ENCODE results near the gene AGER.
"Not testable (repeated sequence)": the region's sequence is repeated elsewhere in the genome, so short reads cannot be mapped to it uniquely, and the experiment has no call there.

AGER gene

DNA sequence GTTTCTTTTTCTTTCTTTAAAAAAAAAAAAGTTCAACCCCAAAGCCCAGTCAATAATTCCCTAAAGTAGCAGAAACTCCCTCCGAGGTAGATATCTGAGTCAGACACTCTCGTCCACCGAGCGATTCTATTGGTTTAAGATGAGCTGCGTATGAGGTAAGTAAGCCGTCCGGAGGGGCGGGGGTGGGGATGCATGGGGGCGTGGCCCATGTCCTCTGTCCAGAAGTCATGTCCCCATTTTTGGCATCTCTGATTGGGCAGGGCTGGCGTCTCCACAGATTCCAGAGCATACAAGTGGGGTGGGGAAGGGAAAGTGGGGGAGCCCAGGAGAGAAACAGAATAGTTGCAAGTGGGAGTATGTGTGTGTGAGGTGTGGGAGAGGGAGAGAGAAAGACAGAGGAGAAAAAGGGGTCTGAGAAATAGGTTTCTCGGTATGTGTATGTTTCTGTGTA lies 1.7 kb upstream of the AGER start:
- not testable (repeated sequence) for DNase-seq

GRCh38 chr6:32183483-32184083 lies 470 bp downstream of the AGER start:
- DNase-seq: no peak

DNA sequence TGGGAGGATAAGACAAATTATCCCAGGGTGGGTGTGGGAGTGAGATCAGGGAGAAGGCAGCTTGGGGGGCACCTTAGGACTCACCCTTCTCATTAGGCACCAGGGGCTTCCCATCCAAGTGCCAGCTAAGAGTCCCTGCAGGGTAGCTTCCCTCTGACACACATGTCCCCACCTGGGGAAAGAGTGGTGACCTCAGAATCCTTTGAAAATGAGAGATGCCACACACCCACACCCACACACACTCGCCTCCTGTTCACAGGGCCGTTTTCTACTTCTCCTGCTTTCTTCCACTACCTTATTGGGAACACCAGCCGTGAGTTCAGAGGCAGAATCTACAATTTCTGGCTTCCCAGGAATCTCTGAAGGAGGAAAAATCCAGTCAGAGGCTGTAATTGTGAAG lies 1.0 kb downstream of the AGER start:
- DNase-seq: no peak

DNA sequence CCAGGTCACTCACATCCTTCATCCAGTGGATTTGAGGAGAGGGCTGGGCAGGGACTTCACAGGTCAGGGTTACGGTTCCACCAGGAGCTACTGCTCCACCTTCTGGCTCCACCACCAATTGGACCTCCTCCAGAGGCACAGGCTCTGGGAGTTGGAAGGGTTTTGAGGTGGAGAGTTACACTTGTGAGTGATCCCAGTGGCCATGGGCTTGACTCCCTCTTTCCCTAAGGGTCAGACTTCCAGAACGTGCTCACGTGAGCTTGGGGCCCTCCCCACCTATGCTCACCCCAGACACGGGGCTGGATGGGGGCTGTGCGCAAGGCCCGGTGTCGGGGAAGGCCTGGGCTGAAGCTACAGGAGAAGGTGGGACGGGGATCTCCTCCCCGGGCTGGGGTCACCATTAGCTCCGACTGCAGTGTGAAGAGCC lies 1.5 kb downstream of the AGER start:
- no peak for DNase-seq

DNA sequence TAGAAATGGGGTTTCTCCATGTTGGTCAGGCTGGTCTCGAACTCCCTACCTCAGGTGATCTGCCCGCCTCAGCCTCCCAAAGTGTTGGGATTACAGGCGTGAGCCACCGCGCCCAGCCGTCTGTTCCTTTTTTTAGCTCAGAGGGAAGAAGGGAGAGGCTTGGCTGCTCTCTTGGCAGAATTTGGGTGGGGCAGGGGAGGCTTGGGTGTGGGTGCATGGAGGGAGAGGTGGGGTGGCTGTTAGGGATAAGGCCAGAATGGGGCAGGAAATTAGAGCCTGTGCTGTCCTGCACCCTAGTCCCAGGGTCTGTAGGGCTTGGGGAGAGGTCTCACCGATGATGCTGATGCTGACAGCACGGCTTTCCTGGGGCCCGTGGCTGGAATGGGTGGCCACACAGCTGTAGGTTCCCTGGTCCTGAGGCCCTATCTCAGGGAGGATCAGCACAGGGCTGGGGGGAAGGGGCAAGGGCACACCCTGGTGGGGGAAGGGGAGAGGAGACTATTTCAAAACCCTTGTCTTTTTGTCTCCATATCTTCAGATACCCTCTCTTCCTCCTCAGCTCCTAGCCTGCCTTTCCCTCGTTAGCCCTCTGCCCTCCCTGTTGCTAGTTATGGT lies 2.0 kb downstream of the AGER start:
- DNase-seq: no peak

GRCh38 chr6:32181148-32181702 lies 2.8 kb downstream of the AGER start:
- DNase-seq: no peak

- DNase-seq: no peak
Observed at GRCh38 chr6:32179766-32180405, 4.2 kb downstream of the AGER start.

DNA sequence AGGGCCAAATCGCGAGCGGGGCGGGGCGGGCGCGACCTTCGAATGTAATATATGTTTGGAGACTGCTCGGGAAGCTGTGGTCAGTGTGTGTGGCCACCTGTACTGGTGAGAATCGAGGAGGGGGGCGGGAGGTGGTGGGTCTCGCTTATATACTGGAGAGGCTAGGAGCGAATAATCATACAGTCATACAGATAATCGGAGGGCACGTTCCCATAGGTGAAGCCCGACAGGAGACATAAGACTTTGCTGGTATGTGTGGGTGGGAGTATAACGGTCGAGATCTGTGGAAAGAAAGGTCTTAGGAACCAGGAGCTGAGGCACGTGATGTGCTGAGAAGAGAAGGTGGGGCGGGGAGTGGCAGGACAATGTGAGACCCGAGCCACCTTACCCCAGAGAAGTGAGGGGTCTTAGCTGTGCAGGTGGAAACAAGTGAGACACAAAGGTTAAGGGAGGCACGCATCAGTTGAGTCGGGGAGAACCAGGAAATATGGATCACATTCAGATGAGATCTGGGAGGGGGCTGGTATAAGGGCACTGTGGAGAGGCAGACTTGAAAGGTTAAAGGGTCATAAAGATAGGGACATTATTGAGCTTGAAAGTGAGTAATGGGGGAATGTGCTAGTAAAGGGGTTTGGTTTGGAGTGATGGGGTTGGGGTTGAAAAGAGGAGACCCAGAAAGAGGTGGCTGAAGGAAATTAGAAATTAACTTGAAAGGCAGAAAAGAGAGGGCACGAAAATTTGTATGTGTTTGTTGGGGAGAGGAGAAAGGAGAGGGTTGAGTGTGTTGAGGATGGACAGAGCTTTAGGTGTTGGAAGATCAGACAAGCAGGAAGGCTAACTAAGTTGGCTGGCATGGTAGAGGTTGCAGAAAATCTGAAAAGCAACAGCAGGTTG lies 5.3 kb downstream of the AGER start:
- DNase-seq: no peak

- peak; percentile 99 for DNase-seq
Observed at GRCh38 chr6:32177788-32178546, 6.1 kb downstream of the AGER start, which contains the start of gene RNF5. RNF5 (plus strand) TSS chr6:32178405; CDS start chr6:32178512, 107 bp downstream.

DNA sequence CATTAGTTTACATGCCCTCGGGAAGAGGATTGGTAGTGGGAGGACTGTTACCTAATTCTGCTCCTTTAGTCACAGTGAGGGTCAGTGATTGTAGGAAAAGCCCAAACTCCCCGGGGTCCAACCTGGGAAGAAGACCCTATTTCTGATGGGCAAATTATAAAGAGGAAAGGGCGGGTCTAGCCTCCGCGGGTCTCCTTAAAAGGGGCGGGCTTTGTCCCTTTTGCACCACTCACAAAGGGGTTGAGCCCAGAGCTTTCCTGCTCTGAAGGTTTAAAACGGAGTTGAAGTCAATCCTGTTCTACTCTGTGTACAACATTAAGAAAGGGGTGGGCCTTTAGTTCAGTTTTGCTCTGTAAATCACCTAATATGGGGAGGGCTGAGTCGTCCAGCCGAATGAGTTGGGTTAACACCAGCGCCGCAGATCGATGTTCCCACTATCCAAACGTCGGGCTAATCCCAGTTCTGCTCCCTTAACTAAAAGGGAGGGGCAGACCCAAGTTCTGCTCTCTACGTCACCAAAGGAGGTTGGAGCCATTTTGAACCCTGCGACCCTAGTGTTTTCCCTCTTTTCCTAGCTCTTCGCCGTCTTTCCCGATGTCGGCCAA lies 6.8 kb downstream of the AGER start:
- peak; percentile 43 for DNase-seq

DNA sequence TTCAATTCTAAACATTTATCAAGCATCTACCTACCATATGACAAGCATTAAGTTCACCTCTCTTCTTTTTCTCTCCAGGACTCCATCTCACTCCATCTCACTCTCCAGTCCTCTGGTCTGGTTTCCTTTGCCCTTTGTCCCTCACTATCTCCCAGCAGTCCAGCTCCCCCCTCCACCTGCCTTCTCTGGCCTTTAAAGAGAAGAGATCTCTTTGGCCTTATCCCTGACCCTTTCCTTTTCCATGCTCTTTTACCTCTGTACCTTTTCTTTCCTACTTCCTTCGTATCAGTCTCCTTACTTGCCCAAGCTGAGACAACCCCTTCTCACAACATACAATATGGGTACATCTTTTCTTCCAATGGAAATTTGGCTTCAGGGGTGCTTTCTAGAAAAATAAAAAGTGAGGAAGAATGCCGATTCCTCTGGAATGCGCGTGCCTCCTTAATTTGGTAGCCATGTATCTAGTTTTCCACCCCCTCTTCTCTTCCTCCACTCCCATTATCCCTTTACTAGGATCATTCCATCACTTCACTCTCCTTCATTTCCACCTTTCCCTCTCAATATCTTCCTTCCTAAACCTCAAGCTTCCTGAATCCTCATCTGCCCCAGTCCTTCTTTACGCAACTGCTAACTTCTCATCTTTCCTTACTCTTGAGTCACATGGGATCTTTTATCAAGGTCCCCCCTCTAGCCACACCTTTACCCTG lies 7.4 kb downstream of the AGER start:
- DNase-seq: no peak

- peak; percentile 75 for DNase-seq
Observed at GRCh38 chr6:32175711-32176475, 8.2 kb downstream of the AGER start, which contains the start of gene AGPAT1. AGPAT1 (minus strand) TSS chr6:32176084; CDS start chr6:32171496, 4,588 bp downstream.

- DNase-seq: no peak
Observed at GRCh38 chr6:32175322-32175710, 8.7 kb downstream of the AGER start.

- no peak for DNase-seq
Observed at GRCh38 chr6:32174416-32174815, 9.6 kb downstream of the AGER start.

GRCh38 chr6:32173051-32173727 lies 10.9 kb downstream of the AGER start:
- no peak for DNase-seq

GRCh38 chr6:32171234-32171633 lies 12.8 kb downstream of the AGER start:
- DNase-seq: no peak

GRCh38 chr6:32170294-32170693 lies 13.8 kb downstream of the AGER start:
- DNase-seq: no peak

GRCh38 chr6:32168807-32169591 lies 15.1 kb downstream of the AGER start:
- DNase-seq: no peak

- DNase-seq: no peak
Observed at GRCh38 chr6:32168350-32168749, 15.7 kb downstream of the AGER start.

Data from NCI-H2081 treated with DMSO at 0.1 percent for 48 hours (cell line).